GM12801 (cell line): Measurements from ENCODE around the gene CADM2.

Experiments
- CTCF ChIP-seq: IDR thresholded peaks from one replicate; pipeline ENCODE4 v1.5.1; 2011; ENCODE audit warnings: control low read depth; ENCODE audit not compliant: insufficient read length; ENCODE audit errors: extremely low read depth

CADM2 gene

GRCh38 chr3:85560088-85560785, 601.4 kb downstream of the CADM2 start:
- no peak for TF ChIP-seq CTCF

- no peak for TF ChIP-seq CTCF
Measured at GRCh38 chr3:85567071-85567676, 608.4 kb downstream of the CADM2 start.

- TF ChIP-seq CTCF = no peak
Measured at GRCh38 chr3:85570819-85571218, 612.0 kb downstream of the CADM2 start.

GRCh38 chr3:85571835-85572234, 613.0 kb downstream of the CADM2 start:
- no peak for TF ChIP-seq CTCF

- no peak for TF ChIP-seq CTCF
Measured at GRCh38 chr3:85572426-85572825, 613.6 kb downstream of the CADM2 start.

GRCh38 chr3:85572978-85573377, 614.2 kb downstream of the CADM2 start:
- TF ChIP-seq CTCF = no peak

- no peak for TF ChIP-seq CTCF
Measured at GRCh38 chr3:85574006-85574705, 615.4 kb downstream of the CADM2 start.
